ENCODE data around the gene RNU2-63P. TPM values are rescaled to one million over a fixed set of nuclear protein-coding genes. Genes with fewer than 3 reads are reported as not detected.
A peak's percentile ranks its signal among the peaks of the same experiment; 100 is the strongest.

Gene RNU2-63P
- total RNA-seq, 1 experiment from 2014 or later = 7.7 TPM

DNA sequence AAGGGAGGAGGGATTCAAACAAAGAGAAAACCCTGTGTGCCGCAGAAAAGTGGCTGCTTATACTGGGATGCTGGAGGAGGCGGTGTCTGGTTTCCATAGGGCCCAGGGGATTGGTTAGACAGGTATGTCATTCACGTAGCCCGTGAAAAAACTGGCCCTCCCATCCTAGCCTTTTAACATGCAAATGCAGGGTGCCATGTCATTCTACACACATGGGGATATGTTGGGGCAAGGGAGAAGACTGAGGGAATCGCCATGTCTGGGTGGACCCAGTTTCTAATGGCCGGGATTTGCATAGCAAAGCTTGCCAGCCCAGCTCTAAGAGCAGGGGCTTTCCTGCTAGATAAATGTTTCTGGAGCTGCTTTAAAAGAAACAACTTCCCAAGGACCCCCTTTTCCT lies 8.2 kb upstream of the RNU2-63P start:
- CTCF ChIA-PET = interaction anchor here (0.6 to 1.4 kb wide), 7 partner anchors 22 to 167 kb away, joined by 3 to 5 read pairs (median 3); partner anchors contain the start of gene THNSL2
- Mint-ChIP-seq H3K9me3 (no peaks in the 10 kb centered on the region), H3K4me3 (peak overlapping the region; percentile 16), H3K27me3 (ENCODE audit: low read depth) (no peaks in the 10 kb centered on the region), H3K36me3 (no peaks in the 10 kb centered on the region), H3K27ac (peak overlapping the region; percentile 83), H3K4me1 (peaks cover 47% of the 10 kb centered on the region)
- POLR2A ChIA-PET = no interaction called here
- TF ChIP-seq SP1 (CRISPR knock-in tag; conservative IDR thresholded peaks at IDR 0.05) (0 out of 2 replicates have a peak, but pooled peaks have one; percentile 27), ZNF121 (CRISPR knock-in tag; IDR thresholded peaks at IDR 0.05) (no peak), ZSCAN18 (CRISPR knock-in tag; IDR thresholded peaks at IDR 0.05) (peak; percentile 57; the same call in 1 of the 2 replicates)
- DNase-seq (ENCODE audit: low spot score) = peak; percentile 80
- peak; percentile 100 for ATAC-seq

DNA sequence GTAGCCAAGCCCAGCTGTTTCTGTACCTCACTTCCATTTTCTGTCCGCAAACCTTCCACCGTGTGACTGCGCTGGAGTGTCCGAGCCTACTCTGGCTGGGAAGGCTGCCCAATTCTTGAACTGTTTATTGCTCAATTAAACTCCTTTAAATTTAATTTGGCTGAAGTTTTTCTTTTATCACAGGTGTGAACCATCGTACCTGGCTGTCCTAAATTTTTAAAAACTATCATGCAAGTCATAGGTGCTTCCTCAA lies 6.2 kb upstream of the RNU2-63P start:
- ChIA-PET POLR2A (no interaction called here), CTCF (no interaction called here)
- Mint-ChIP-seq H3K4me3 (no peak overlapping the region), H3K27me3 (ENCODE audit: low read depth) (no peaks in the 10 kb centered on the region), H3K9me3 (no peaks in the 10 kb centered on the region), H3K4me1 (peaks cover 66% of the 10 kb centered on the region), H3K27ac (no peak overlapping the region), H3K36me3 (no peaks in the 10 kb centered on the region)
- TF ChIP-seq ZNF425 (CRISPR knock-in tag; conservative IDR thresholded peaks at IDR 0.05) = no peak
- no peak for TF ChIP-seq CBFB (CRISPR knock-in tag; IDR thresholded peaks at IDR 0.05; ENCODE audit: low read depth)
- no peak for TF ChIP-seq ZNF232 (CRISPR knock-in tag; IDR thresholded peaks at IDR 0.05)
- TF ChIP-seq RORB (CRISPR knock-in tag; IDR thresholded peaks at IDR 0.05) = no peak
- TF ChIP-seq ZBTB43 (CRISPR knock-in tag; IDR thresholded peaks at IDR 0.05) = no peak
- TF ChIP-seq, protein P1, sequence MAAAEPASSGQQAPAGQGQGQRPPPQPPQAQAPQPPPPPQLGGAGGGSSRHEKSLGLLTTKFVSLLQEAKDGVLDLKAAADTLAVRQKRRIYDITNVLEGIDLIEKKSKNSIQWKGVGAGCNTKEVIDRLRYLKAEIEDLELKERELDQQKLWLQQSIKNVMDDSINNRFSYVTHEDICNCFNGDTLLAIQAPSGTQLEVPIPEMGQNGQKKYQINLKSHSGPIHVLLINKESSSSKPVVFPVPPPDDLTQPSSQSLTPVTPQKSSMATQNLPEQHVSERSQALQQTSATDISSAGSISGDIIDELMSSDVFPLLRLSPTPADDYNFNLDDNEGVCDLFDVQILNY (CRISPR knock-in tag; IDR thresholded peaks at IDR 0.05) = no peak
- no peak for TF ChIP-seq ZBTB21 (CRISPR knock-in tag; IDR thresholded peaks at IDR 0.05; ENCODE audit: borderline replicate concordance)
- no peak for TF ChIP-seq FOXP1 (CRISPR knock-in tag; IDR thresholded peaks at IDR 0.05; ENCODE audit: borderline replicate concordance)
- TF ChIP-seq, protein P2, sequence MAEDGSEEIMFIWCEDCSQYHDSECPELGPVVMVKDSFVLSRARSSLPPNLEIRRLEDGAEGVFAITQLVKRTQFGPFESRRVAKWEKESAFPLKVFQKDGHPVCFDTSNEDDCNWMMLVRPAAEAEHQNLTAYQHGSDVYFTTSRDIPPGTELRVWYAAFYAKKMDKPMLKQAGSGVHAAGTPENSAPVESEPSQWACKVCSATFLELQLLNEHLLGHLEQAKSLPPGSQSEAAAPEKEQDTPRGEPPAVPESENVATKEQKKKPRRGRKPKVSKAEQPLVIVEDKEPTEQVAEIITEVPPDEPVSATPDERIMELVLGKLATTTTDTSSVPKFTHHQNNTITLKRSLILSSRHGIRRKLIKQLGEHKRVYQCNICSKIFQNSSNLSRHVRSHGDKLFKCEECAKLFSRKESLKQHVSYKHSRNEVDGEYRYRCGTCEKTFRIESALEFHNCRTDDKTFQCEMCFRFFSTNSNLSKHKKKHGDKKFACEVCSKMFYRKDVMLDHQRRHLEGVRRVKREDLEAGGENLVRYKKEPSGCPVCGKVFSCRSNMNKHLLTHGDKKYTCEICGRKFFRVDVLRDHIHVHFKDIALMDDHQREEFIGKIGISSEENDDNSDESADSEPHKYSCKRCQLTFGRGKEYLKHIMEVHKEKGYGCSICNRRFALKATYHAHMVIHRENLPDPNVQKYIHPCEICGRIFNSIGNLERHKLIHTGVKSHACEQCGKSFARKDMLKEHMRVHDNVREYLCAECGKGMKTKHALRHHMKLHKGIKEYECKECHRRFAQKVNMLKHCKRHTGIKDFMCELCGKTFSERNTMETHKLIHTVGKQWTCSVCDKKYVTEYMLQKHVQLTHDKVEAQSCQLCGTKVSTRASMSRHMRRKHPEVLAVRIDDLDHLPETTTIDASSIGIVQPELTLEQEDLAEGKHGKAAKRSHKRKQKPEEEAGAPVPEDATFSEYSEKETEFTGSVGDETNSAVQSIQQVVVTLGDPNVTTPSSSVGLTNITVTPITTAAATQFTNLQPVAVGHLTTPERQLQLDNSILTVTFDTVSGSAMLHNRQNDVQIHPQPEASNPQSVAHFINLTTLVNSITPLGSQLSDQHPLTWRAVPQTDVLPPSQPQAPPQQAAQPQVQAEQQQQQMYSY (CRISPR knock-in tag; IDR thresholded peaks at IDR 0.05) = no peak
- TF ChIP-seq FOXJ3 (CRISPR knock-in tag; IDR thresholded peaks at IDR 0.05; ENCODE audit: borderline replicate concordance) = no peak
- TF ChIP-seq, protein P3, sequence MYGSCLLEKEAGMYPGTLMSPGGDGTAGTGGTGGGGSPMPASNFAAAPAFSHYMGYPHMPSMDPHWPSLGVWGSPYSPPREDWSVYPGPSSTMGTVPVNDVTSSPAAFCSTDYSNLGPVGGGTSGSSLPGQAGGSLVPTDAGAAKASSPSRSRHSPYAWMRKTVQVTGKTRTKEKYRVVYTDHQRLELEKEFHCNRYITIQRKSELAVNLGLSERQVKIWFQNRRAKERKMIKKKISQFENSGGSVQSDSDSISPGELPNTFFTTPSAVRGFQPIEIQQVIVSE (CRISPR knock-in tag; IDR thresholded peaks at IDR 0.05; ENCODE audit: borderline replicate concordance) = no peak
- TF ChIP-seq GABPB1 (CRISPR knock-in tag; IDR thresholded peaks at IDR 0.05) = no peak
- no peak for TF ChIP-seq ZNF121 (CRISPR knock-in tag; IDR thresholded peaks at IDR 0.05)
- TF ChIP-seq ZNF219 (CRISPR knock-in tag; IDR thresholded peaks at IDR 0.05; ENCODE audit: borderline replicate concordance) = no peak
- TF ChIP-seq E2F1 (CRISPR knock-in tag; IDR thresholded peaks at IDR 0.05) = no peak
- TF ChIP-seq JUN (CRISPR knock-in tag; IDR thresholded peaks at IDR 0.05) = no peak
- no peak for TF ChIP-seq ATF3 (CRISPR knock-in tag; conservative IDR thresholded peaks at IDR 0.05)
- no peak for TF ChIP-seq ATF1 (CRISPR knock-in tag; IDR thresholded peaks at IDR 0.05)
- no peak for TF ChIP-seq CREB1 (CRISPR knock-in tag; IDR thresholded peaks at IDR 0.05)
- DNase-seq (ENCODE audit: low spot score) (no peak), ATAC-seq (no peak)
